GM12878 (cell line): Measurements from ENCODE around the gene PRF1. TPM values are rescaled to one million over a fixed set of nuclear protein-coding genes. Genes with fewer than 3 reads are reported as not detected.

Experiments used
- ATAC-seq: fragments of 200-7000 bp; cut with Tn5 transposase; 3 replicates; pipeline ENCODE4 v1.9.1; 2020; ENCODE audit warnings: mild to moderate bottlenecking, moderate library complexity
- BruUV-seq: library from RNA; stranded (reverse); fragments of 400-500 nt; replicated peaks from 2 replicates; lab custom pipeline; 2021; lab: Mats Ljungman, UMichigan
- CTCF ChIA-PET: fragments of 300-600 bp; sonication (Branson Sonifier 250); formaldehyde crosslinking; extraction: SDS; loops from one replicate; lab custom pipeline; 2021; ENCODE audit warnings: inconsistent platforms; lab: Yijun Ruan, JAX
- POLR2A ChIA-PET: fragments of 350-600 bp; formaldehyde crosslinking; extraction: SDS; loops from one replicate; lab custom pipeline; 2021; ENCODE audit warnings: inconsistent platforms; lab: Charles Lee
- RAD21 ChIA-PET: fragments of 300-600 bp; sonication (Branson Sonifier 250); formaldehyde crosslinking; loops from one replicate; lab custom pipeline; 2023; ENCODE audit warnings: antibody characterized with exemption; ENCODE audit not compliant: unreplicated experiment; lab: Charles Lee
- SMC1A ChIA-PET: fragments of 300-600 bp; sonication (Branson Sonifier 250); formaldehyde crosslinking; loops from one replicate; lab custom pipeline; 2023; ENCODE audit not compliant: unreplicated experiment, uncharacterized antibody; lab: Charles Lee
- DNase-seq: peaks from one replicate; pipeline ENCODE4 v3.0.0-alpha.2; 2011; ENCODE audit warnings: low read depth, low spot score
- FAIRE-seq: peaks from 3 replicates; lab custom pipeline; 2011; peaks lifted over from hg19 to GRCh38; lab: Jason Lieb, UNC
- H2AFZ ChIP-seq: 2 replicates; pipeline ENCODE4 v1.6.0; 2011; ENCODE audit warnings: low read depth, low read length, control low read depth; ENCODE audit not compliant: control insufficient read depth
- H3K27ac ChIP-seq: 2 replicates; pipeline ENCODE4 v1.5.1; 2011; ENCODE audit warnings: control low read depth; ENCODE audit not compliant: control insufficient read depth, insufficient read depth
- H3K27me3 ChIP-seq, 2 experiments: replicated peaks in 1 of 2; 2 replicates each; pipeline versions ENCODE4 v1.6.0 to v1.6.1; 2011; ENCODE audit warnings: low read length in 1 of 2; ENCODE audit not compliant: control insufficient read depth in 2 of 2, insufficient read depth in 2 of 2
- H3K36me3 ChIP-seq, 2 experiments: 2 replicates each; pipeline ENCODE4 v1.5.1; 2011; ENCODE audit warnings: low read length in 1 of 2; ENCODE audit not compliant: control insufficient read depth in 2 of 2, insufficient read depth in 2 of 2
- H3K4me1 ChIP-seq: 2 replicates; pipeline ENCODE4 v1.6.1; 2011; ENCODE audit warnings: mild to moderate bottlenecking, low read length, moderate library complexity, mixed read lengths; ENCODE audit not compliant: control insufficient read depth, insufficient read depth
- H3K4me2 ChIP-seq: 2 replicates; pipeline ENCODE4 v1.6.0; 2011; ENCODE audit warnings: control low read depth; ENCODE audit not compliant: control insufficient read depth, insufficient read depth
- H3K4me3 ChIP-seq: fragments of 200-600 bp; sonication (generic); 2 replicates; pipeline ENCODE4 v1.5.1; 2016
- H3K79me2 ChIP-seq: 2 replicates; pipeline ENCODE4 v1.6.0; 2011; ENCODE audit warnings: low read length; ENCODE audit not compliant: control insufficient read depth, insufficient read depth
- H3K9ac ChIP-seq: 2 replicates; pipeline ENCODE4 v1.8.0; 2011; ENCODE audit warnings: low read length, control low read depth, mixed read lengths; ENCODE audit not compliant: control insufficient read depth, insufficient read depth
- H3K9me3 ChIP-seq: replicated peaks from 3 replicates; pipeline ENCODE4 v1.5.1; 2011; ENCODE audit warnings: mild to moderate bottlenecking, low read length; ENCODE audit not compliant: control insufficient read depth, insufficient read depth
- H4K20me1 ChIP-seq: 2 replicates; pipeline ENCODE4 v1.6.0; 2011; ENCODE audit not compliant: control insufficient read depth, insufficient read depth
- CREB1 ChIP-seq: IDR thresholded peaks from 2 replicates; pipeline ENCODE4 v1.6.1; 2012; ENCODE audit warnings: low read depth, mild to moderate bottlenecking, inconsistent platforms
- IRF4 ChIP-seq: IDR thresholded peaks from 2 replicates; pipeline ENCODE4 v1.6.1; 2011; ENCODE audit warnings: low read depth, low read length
- RELB ChIP-seq: fragments of 450-650 bp; IDR thresholded peaks from 2 replicates; pipeline ENCODE4 v1.6.1; 2017; ENCODE audit warnings: low read depth, mild to moderate bottlenecking, moderate library complexity
- ZBTB4 ChIP-seq: fragments of 450-650 bp; formaldehyde crosslinking; IDR thresholded peaks from 2 replicates; pipeline ENCODE4 v1.4.0; 2022; ENCODE audit warnings: mild to moderate bottlenecking, moderate library complexity
- ZZZ3 ChIP-seq: IDR thresholded peaks from 2 replicates; pipeline ENCODE4 v1.6.1; 2011; ENCODE audit warnings: low read depth; ENCODE audit not compliant: control insufficient read depth, insufficient read length
- WGBS: methylation state at CpG from one replicate; pipeline ENCODE4 v1.1.6; 2016; ENCODE audit warnings: low lambda C conversion rate; ENCODE audit not compliant: insufficient replicate concordance, insufficient coverage; ENCODE audit errors: missing lambda C conversion rate; 5-methylcytosine and 5-hydroxymethylcytosine counted together
- in situ Hi-C: fragments of 300-500 bp; cut with MboI; formaldehyde crosslinking; loops from 9 replicates; pipeline ENCODE4 v1.14.3; 2018; ENCODE audit warnings: mixed read lengths
- intact Hi-C: fragments of 100-400 bp; cut with micrococcal nuclease; formaldehyde crosslinking; loops from one replicate; pipeline ENCODE4 v1.14.2; 2022; ENCODE audit not compliant: unreplicated experiment
- polyA plus RNA-seq, 11 experiments: library from polyadenylated mRNA; depleted of rRNA in 4 of 11; unstranded in 6 of 11; stranded (reverse) in 5 of 11; fragments of >200 nt; fragmentation: Nextera tagmentation in 4 of 11; fragmentation: Illumina TruSeq in 1 of 11; extraction: Ambion mirVana in 4 of 11; extraction: Trizol in 1 of 11; gene quantifications; 1 replicate in 1 of 11; 2 replicates in 10 of 11; pipeline versions ENCODE4 v1.2.1 to v1.2.3, GENCODE V29; 2011 to 2016; ENCODE audit warnings: inconsistent platforms in 2 of 11, missing spikeins in 2 of 11, low read depth in 1 of 11
- total RNA-seq, 4 experiments: library from RNA; depleted of rRNA in 3 of 4; stranded (reverse); fragments of >200 nt in 3 of 4; fragmentation: Illumina TruSeq in 1 of 4; extraction: Trizol in 1 of 4; gene quantifications; 2 replicates each; pipeline versions ENCODE4 v1.2.1 to v1.2.3, GENCODE V29; 2013 to 2021

The PRF1 gene
- total and polyA plus RNA-seq, 10 of the 15 experiments (the other 5 are each of a cell fraction or from before 2014, with no cell fraction given) = 0.84 to 15.7 (median 1.3) TPM

GRCh38 chr10:70601746-70602145 lies 795 bp downstream of the PRF1 start:
- H3K79me2 ChIP-seq = no peaks in the 10 kb centered on the region
- intact Hi-C loops (no loop called here), in situ Hi-C loops (no loop called here)
- TF ChIP-seq IRF4 = no peak
- no peak for TF ChIP-seq ZBTB4
- TF ChIP-seq CREB1 = no peak
- no peak for TF ChIP-seq RELB
- TF ChIP-seq ZZZ3 = no peak
- no peak overlapping the region for H3K4me2 ChIP-seq
- no peaks in the 10 kb centered on the region for H3K27me3 ChIP-seq
- H3K4me1 ChIP-seq = no peaks in the 10 kb centered on the region
- H4K20me1 ChIP-seq = no peaks in the 10 kb centered on the region
- DNase-seq = no peak
- no peak for FAIRE-seq
- no peak overlapping the region for H3K9ac ChIP-seq
- BruUV-seq = no TSS peak
- H3K9me3 ChIP-seq = no peaks in the 10 kb centered on the region
- H2AFZ ChIP-seq = no peak overlapping the region
- ATAC-seq = no peak; the same call in 2 of the 3 replicates
- ChIA-PET SMC1A (interaction anchor here (0.6 to 1.1 kb wide), 5 partner anchors 11 to 69 kb away, joined by 3 to 4 read pairs (median 4); no protein-coding TSS in a partner anchor), POLR2A (no interaction called here), CTCF (interaction anchor here (0.6 to 1.6 kb wide), 3 partner anchors 11 to 16 kb away, joined by 3 to 4 read pairs (median 3); no protein-coding TSS in a partner anchor), RAD21 (interaction anchor here (1.1 to 1.7 kb wide), 2 partner anchors 13 to 26 kb away, joined by 4 read pairs; no protein-coding TSS in a partner anchor)
- H3K27ac ChIP-seq = no peak overlapping the region
- H3K36me3 ChIP-seq = no peaks in the 10 kb centered on the region
- no peak overlapping the region for H3K4me3 ChIP-seq
- WGBS = 76% methylated on average over 5 of the region's 5 CpGs
